ENCODE results near the gene UTP11.

The UTP11 gene

GRCh38 chr1:38046884-38047602, 34.5 kb downstream of the UTP11 start:
- peak; percentile 81 to 91 for DNase-seq

GRCh38 chr1:38047603-38048141, 35.1 kb downstream of the UTP11 start:
- DNase-seq = no peak

GRCh38 chr1:38050397-38051078, 38.0 kb downstream of the UTP11 start:
- no peak for DNase-seq

DNA sequence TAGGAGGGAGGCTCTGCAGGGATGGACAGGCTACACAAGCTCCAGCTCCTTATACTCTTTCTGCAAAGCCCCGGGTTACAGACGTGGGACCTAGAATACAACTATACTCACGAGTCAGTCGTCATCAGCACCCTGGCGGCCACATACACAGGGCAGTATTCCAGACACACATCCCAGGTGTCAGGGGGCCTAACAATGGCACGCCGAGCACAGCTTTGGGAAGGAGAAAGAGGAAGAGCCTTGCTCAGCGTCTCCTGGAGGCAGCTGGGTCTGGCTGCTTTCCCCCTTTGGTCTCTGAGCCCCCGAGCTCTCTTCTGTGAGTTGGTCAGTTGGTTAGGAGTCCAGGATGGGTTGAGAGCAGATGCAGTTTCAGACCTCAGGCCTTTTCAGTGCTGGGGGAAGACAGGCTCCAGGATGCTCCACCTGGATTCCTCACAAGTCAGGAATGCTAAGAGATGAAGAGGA, 38.6 kb downstream of the UTP11 start:
- DNase-seq = no peak

GRCh38 chr1:38052750-38053415, 40.3 kb downstream of the UTP11 start:
- no peak for DNase-seq

DNA sequence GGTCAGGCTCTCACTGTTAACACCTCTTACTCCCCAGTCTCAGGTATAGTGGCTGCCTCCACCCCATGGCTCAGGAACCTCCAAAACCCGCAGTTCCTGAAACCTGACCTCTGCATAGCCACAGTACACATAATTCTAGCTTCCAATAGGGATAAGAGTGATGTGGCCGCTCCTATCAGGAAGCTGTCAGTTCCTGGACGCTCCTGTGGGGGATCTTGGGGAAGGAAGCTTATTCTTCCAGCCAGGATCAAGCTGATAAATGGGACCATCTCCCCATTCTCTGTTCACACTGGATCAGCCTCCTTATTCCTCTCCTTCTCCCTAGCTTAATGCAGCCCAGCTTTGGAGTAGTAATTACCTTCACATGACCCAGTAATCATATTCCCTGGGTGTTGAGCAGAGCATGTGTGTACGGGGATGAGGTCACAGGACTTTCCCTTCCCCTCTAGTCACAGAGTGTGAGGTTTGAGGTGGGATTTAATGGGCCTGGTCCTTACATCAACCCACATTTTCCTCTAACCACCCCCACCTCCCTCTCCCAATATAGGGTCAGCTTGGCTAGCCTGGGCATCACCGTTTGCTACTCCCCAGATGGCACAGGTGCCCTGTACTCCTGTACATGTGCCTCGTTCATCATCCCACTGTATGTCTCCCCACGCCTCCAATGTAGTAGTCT, 41.0 kb downstream of the UTP11 start:
- no peak for DNase-seq

DNA sequence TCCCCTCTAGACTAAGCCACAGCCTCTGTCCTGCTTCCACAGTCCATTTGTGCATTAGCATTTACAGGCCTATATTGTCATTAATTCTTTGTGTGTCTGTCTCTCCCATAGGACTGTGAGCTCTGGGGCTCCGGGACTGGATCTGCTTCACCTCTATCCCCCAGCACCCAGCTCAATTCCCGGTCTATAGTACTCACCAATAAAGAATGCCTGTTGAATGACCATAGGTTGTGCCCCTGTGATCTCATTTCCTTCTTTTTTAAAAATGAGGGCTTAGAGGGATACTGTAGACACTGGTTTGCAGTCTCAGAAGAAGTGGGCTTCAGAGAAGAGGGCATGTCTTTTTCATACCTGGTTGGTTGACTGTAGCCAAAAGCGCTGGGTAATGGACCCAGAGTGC, 42.9 kb downstream of the UTP11 start:
- no peak for DNase-seq

DNA sequence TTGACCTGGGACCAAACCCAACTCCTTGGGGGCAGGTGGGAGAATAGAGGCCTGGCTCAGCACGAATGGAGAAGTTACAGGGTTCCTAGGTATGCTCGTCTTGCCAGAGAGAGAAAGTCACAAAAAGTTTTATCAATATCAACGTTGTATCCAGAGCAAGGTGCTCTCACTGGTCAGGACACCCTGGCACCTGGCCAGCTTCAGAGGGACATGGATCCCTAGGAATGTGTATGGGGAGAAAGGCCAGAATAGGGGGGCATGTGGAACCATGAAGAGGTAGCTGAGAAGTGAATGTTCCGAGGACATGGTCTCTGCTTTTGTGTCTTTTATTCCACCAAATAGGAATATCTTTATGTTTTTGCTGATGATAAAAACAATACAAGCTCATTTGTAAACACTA, 43.4 kb downstream of the UTP11 start:
- DNase-seq = no peak

GRCh38 chr1:38059635-38060250, 47.2 kb downstream of the UTP11 start:
- DNase-seq = no peak

GRCh38 chr1:38060498-38060897, 48.0 kb downstream of the UTP11 start:
- no peak for DNase-seq

DNA sequence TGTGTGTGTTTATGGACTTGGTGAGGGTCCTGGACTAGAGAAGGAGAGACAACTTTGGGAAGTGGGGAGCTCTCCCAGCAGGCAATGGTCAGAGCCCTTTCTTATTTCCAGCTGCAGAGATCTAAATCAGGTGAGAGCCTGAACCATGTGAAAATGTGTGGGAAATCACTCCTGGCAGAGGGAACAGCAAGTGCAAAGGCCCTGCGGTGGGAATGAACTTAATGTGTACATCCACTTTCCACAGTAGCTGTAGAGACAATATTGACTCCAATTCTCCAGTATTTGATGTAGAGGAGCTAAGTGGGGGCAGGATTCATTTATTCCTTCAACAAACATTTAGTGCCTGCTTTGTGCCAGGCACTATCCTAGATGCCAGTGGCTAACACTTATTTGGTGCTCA, 48.8 kb downstream of the UTP11 start:
- DNase-seq = no peak

GRCh38 chr1:38061883-38062328, 49.4 kb downstream of the UTP11 start:
- no peak for DNase-seq

DNA sequence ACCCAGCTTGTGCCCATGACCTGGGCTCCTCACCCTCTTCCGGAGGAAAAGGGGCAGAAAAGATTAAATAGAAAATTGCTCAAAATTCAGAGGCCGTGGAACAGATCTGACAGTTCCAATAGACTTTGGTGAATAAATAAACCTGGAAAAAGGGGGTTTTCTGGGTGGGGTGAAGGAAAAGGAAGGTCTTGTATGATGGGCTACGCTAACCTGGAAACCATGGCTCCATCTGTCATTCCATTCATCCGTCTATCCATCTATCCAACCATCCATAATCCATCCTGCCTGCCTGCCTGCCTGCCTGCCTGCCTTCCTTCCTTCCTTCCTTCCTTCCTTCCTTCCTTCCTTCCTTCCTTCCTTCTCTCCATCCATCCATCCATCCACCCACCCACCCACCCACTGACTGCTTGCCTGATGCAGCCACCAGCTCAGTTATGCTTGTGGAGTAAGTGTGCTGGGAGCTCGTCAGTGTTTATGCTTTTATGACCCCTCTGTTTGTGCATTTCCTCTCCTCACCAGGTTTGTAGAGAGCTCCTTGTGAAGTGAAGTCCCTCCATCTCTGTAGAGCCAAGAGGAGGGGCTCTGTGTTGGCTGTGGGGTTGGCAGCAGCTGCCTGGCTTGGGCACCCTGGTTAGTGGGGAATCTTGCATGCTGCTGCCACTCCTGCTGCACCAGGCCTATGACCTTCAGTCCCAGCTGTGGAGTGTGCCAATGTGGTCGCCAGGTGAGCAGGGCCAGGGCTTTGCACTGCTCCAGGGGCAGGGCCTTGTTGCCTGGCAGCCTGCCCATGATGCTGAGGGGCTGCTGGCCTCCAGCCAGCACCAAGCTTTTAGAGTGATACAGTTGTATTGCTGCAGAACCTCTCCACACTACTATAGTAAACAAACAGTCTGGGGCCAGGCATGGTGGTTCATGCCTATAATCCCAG, 50.1 kb downstream of the UTP11 start:
- DNase-seq = no peak

DNA sequence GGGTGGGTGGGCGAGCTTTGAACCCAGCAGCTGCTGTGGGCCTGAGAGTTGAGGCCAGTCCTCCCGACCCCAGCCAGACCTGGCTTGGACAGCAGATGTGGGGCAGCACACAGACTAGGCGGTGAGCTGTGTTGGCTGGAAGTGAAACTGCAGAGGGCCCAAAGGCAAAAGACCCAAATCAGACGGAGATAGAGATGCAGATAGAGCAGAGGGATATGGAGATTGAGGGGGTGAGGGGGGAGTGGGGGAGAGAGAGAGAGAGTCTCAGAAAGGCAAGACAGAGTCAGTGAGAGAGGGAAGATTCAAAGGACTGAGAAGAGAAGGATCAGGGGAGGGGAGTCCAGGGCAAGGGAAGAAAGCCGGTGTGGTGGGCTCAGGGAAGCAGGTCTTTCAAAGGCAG, 51.1 kb downstream of the UTP11 start:
- DNase-seq = no peak

DNA sequence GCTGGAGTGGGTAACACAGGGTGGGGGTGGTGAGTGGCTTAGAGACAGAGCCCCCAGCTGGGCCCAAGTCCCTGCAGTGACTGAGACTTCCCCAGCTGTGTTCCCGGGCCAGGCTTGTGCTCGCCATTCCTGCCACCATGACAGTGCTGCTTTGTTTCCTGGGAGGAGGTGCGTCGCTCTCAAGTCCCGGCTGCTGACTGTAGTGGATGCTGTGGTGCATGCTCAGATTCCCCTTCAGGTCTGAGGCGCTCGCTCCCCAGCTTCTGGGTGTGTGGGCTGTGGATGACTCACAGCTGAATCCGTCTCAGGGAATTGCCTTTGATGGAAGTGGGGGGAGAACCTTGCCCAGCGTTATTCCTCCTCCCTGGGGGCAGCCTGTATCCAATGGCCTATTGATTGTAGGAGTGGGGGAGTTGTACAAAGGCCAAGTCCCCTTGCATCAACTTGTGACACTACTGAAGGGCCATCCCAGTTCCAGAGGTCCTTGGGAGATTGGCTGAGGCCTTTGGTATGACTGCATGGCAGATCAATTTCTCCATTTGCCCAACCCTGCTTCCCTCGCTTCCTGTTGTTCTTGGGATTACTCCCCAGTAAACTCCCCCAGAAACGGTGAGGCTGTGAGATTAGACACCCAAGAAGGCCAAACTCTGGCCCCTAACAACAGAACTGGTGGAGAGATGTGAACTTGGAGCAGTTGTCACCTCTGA, 51.8 kb downstream of the UTP11 start:
- peak in 1 of 2 donors; percentile 19 for DNase-seq

GRCh38 chr1:38068220-38068979, 55.9 kb downstream of the UTP11 start:
- DNase-seq = no peak

DNA sequence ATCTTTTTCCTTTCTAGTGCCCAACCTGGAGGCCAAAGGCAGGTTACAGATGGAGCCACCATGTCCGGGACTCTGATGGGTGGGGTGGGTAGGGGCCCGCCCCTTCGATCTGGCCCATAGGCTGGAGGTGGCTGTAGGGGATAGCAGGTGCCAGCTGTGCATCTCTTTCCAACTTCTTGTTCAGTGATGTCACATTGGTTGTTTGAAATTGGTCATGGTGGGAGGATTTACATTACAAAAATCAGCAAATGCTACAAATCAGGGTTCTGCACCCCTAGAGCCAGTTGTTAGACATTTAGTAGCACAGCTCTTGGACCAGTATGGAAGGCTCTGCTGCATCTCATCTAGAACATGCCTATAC, 56.4 kb downstream of the UTP11 start:
- DNase-seq = no peak

GRCh38 chr1:38071312-38072256, 59.0 kb downstream of the UTP11 start:
- no peak for DNase-seq

- no peak for DNase-seq
Observed at GRCh38 chr1:38072858-38073257, 60.3 kb downstream of the UTP11 start.
